ENCODE results near the gene CCDC134.
A peak's percentile ranks its signal among the peaks of the same experiment; 100 is the strongest.

Gene CCDC134

DNA sequence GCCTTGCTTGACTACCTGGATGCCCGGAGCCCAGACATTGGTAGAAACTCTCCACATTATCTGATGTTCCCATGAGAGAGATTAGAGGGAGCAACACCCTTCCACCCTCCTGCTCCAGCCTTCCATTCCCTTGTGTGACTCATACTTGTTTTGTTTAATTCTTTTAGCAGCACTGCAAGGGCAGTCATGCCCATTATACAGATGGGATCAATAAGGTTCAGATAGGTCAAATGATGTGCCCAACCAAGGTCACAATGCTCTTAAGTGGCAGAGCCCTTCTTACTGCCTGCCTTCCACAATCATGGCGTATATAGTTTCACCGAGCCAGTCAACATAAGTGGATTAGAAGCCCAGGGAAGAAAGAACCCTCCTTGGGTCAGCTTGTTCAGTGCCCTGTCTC lies 6.6 kb upstream of the CCDC134 start:
- DNase-seq = no peak

DNA sequence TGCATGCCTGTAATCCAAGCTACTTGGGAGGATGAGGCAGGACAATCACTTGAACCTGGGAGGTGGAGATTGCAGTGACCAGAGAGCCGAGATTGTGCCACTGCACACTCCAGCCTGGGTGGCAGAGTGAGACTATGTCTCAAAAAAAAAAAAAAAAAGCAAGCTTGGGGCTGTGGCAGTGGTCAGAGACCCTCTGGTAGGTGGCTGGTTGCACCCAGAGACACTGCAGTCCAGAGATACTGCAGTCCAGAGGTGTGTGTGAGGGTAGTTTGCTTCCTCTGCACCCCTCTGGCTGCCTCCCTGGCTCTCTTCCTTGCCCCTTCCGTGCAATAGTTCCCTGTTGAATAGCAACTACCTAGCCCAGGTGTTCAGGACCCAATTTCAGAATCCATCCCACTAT lies 1.7 kb upstream of the CCDC134 start:
- DNase-seq = no peak

DNA sequence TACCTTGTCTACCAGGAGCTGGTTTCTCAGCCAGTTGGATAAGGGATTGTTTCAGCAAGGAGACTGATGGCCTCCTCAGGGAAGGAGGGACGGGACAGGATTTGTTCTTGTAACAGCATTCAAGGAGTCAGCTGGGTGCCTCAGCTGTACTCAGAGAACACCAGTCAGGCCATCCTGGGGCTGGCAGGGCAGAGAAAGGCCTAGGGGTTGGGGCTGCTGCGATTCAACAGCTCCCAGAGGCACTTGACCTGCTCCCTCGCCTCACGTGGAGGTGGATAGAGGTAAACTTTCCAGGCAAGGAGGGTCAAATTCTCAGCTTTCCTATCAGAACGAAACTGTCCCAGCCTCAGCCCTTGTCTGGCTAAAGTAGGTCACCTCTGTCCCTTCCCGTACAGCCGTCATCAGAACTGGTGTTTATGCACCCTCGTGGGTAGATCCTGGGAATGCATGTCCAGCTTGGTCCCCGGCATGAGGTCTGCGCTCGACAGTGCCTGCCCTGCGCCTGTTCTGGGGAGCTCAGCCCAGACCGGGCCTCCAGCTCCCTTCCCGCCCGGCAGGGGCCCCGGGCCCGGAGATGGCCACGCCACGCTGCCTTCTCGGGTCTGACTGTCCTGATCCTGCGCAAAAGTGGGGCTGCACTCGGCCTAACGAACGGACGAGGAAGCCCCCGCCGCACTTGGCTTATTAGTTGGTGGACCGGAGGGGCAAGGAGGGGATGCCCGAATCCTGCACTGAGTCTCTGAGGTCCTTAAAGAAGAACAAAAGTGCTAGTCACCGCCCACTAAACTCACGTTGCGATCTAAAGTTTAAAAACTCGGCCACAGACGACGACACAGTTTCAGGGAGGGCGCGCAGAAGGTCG lies 762 bp upstream of the CCDC134 start:
- peak; percentile 53 for DNase-seq

DNA sequence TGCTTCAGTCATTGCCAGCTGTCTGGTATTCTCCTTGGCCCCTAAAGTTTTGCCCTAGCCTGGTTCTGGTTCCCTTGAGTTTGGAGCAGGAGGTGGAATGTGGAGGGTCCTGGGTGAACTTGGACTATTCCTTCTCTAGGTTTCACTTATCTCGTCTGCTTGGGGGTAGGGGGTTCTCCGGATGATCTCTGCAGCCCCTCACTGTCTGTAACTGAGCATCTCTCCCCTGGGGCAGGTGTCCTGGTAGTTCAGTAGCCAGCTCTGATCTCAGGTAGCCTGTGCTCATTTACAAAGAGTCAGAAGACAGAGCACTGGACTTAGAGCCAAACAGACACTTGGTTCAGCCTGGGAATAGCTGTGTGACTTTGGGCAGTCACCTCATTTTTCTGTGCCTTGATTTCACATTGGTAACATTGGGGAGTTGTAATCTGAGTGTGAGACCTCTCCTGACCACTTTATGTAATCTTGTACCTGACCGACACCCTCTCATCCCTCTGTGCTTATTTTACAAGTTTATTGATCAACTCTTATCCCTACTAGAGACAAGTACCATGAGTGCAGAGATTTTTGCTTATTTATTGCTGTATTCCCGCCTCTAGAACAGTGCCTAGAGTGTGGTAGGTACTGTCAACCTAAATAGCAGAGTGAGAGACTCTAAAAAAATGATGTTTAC lies 804 bp downstream of the CCDC134 start:
- no peak for DNase-seq

DNA sequence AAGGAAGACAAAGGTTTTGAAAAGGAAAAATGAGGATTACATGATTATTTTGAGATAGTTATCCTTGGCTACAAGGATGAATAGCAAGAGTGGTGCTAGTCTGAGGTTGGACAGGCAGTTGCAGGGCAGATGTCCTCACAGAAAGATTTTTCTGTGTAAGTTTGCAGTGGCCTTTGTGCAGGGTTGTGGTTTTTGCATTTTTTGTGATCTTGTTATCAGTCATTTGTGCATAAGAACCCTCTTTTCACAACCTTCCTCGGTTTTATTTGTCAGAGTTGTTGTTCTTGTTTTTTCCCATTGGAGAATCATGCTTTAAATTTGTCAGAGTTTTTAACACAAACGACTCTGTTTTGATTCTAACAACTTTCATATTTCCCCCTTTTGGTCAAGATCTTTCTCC lies 1.4 kb downstream of the CCDC134 start:
- DNase-seq = no peak

DNA sequence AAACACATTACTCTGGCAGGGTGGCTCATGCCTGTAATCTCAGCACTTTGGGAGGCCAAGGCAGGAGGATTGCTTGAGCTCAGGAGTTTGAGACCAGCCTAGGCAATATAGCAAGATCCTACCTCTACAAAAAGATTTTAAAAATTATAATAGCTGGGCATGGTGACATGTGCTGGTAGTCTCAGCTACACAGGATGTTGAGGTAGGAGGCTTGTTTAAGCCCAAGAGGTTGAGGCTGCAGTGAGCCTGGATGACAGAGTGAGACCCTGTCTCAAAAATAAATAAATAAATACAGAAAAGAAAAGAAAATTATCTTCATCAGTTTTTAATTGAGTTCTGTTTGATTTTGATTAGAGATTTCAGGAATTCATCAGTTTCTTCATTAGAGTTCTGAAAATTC lies 5.2 kb downstream of the CCDC134 start:
- DNase-seq = no peak

DNA sequence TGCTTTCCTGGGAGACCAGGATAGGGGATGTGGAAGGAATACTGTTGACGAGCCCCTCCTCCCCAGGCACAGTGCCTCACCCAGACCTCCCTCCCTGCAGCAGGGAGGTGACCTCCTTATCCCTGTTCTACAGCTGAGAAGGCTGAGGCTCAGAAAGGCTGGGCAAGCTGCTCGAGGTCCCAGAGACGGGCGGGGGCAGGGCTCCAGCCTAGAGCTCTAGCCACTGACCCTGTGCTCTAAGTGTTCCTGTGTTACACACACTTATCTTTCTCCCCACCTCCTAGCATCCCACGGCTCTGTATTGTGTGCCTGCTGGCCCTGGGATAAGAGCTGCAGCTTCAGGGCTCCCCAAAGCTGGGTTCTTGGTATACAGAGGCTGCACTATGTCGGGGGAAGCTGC lies 7.9 kb downstream of the CCDC134 start:
- no peak for DNase-seq

DNA sequence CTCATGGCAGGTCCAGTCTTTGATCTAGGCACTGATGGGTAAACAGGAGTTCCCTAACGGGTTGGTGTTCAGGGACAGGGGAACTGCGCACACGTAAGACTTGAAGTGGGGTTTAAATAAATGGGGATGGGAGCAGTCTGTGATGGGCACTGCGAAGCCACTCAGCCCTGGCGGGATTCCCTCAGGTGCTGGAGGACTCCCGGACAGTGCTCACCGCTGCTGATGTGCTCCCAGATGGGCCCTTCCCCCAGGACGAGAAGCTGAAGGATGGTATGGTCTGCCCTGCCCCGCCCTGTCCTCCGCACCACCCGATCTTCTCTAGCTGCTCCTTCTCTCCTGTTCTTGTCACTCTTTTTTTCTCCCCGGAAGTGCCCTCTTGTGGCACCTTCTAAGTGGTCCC lies 9.5 kb downstream of the CCDC134 start:
- DNase-seq = no peak

DNA sequence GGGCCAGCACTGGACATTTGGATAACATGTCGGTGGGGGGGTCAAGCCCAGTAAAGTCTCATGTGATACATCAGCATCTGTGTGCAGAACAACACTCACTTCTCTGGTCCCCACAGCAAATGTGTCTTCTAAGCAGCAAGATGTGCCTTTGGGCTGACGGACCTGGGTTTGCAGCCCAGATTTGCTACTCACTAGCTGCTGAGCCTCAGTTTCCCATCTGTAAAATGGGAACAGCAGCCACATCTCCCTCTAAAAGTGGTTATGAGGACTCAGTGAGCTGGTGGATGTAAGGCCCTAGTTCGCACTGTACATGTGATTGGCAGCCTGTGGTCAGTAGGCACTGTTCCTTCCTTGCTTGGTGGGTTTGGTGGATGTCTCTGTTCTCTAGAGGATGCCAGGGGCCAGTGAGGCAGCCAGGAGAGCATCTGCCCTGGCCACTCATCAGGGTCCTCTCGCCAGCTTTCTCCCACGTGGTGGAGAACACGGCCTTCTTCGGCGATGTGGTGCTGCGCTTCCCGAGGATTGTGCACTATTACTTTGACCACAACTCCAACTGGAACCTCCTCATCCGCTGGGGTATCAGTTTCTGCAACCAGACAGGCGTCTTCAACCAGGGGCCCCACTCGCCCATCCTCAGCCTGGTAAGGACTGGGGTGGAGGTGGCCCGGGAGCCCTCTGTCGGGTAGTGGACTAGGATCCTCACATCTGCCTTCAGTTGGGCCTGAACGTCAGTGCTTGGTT lies 12.5 kb downstream of the CCDC134 start:
- DNase-seq = no peak

DNA sequence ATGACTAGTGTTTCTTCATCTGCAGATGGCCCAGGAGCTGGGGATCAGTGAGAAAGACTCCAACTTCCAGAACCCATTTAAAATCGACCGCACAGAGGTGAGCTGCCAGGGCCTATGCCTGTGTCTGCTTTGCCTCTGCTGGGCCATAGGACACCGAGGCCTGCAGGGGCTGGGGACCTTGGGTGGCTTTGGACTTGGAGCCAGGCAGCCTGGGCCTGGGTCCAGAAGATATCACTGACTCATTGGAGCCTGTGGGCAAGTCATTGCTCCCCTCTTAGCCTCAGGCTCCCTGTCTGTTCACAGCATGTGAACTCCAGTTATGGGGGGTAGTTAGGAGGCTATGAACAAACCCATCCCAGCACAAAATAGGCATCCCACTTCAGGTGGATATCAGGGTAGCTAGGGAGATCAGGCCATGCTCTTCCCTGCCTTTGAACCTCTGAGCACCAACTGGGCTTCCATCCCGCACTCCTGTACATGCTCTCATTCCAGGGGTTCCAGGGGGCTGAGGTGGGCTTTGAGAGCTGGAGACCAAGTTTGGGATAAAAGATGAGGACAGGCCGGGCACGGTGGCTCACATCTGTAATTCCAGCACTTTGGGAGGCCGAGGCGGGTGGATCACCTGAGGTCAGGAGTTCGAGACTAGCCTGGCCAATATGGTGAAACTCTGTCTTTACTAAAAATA lies 13.4 kb downstream of the CCDC134 start:
- no peak for DNase-seq

DNA sequence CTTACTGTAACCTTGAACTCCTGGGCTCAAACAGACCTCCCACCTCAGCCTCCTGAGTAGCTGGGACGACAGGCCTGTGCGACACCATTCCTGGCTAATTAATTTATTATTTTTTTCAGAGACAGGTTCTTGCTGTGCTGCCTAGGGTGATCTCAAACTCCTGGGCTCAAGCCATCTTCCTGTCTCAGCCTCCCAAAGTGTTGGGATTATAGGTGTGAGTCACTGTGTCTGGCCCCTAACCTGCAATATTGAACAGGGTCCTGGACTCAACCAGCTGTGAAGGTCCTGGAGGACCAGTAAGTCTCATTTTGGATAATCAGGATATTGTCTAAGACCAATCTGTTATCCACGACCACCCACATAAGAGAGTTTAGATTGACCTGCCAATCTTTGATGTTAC lies 15.2 kb downstream of the CCDC134 start:
- DNase-seq = no peak

DNA sequence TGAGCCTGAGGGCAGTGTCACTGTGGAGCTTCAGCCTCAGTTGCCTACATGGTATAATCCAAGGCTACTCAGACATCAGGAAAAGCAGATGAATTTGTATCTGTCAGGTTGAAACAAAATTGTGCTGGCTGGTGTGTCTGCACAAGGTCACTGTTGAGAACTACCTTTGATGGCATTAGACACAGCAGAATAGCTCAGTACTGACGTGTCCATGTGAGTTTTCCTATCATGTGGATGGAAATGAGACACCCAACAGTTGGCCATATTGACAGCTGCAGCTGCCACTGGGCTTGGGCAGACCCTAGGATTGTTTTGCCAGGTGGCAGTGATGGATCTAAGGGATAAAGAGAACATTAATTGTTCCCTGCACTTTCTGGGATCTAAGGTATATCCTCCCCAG lies 15.8 kb downstream of the CCDC134 start:
- DNase-seq = no peak

DNA sequence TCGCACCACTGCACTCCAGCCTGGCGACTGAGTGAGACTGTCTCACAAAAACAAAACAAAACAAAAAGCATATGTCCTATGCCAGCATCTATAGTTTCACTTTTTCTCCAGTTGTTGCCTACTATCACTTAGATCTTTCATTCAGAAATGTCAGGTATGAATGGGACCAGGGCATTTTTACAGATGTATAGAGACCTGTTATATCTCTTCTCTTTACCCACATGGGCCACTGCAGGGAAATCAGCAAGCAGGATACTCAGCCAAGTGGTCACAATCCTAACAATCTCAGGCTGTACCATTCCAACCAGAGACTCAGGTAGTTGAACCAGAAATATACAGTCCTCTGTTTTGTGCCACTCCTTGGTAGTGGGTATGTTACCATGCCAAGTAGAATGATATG lies 16.4 kb downstream of the CCDC134 start:
- DNase-seq = no peak

DNA sequence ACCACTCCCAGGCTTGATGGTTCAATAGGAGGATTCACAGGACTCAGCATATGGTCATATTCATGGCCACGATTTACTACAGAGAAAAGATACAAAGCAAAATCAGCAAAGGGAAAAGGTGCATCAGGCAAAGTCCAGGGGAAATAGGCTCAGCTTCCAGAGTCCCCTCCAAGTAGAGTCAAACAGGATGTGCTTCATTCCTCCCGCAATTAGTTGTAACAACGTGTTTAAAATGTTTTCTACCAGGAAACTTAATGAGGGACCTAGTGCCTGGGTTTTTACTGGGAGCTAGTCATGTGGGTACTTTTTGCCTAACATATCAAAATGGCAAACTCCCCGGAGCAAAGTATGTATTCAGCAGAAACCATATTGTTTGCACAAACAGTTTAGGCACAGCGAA lies 17.5 kb downstream of the CCDC134 start:
- no peak for DNase-seq

DNA sequence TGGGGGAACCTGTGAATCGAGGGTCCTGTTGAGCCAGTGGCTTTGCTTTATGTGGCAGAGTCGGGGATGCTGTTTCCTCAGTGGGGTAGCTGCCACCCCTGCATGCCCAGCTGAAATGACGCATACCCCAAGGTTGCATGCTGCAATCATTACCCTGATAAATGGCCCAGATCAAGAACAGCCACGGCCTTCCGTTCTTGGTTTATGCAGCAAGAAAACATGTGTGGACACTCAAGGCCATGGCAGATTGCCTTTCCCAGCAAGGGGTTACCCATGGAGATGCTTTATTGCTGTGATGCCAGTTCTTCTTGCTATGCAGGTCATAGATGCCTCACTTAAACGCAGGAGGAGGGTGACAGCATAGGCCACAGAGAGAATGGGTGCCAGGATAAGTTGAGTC lies 18.1 kb downstream of the CCDC134 start:
- no peak for DNase-seq

DNA sequence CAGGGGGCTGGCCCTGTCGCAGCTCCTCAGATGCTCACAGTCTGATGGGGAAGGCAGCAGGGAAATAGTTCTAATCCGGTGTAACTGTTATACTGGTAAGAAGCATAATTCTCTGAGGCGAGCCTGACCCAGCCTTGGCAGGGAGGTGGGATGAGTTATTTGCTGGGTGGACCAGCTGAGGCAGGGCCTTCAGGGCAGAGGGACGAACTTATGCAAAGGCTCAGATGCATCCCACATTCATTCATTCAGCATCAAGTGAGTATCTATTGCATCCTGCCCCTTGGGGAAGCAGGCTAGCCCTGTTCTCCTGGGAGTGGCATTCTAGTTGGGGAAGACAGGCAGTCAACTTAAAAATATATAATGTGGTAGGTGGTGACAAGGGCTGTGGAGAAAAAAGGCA lies 18.8 kb downstream of the CCDC134 start:
- no peak for DNase-seq

DNA sequence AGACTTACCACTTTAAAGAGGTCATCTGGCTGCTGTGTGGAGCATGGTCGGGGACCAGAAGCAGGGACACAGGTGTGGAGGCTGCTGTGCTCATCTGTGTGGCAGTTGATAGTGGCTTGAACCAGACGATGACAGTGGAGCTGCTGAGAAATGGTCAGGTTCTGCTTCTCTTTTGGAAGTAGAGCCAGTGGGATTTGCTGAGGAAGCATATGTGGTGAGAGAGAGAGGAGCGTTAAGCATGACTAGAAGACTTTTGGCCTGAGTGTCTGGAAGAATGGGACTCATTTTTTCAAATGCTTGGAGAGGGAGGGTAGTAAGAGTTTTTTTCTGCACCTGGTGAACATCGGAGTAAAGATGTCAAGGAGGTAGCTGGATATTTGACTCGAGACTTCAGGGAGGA lies 20.0 kb downstream of the CCDC134 start:
- DNase-seq = no peak

DNA sequence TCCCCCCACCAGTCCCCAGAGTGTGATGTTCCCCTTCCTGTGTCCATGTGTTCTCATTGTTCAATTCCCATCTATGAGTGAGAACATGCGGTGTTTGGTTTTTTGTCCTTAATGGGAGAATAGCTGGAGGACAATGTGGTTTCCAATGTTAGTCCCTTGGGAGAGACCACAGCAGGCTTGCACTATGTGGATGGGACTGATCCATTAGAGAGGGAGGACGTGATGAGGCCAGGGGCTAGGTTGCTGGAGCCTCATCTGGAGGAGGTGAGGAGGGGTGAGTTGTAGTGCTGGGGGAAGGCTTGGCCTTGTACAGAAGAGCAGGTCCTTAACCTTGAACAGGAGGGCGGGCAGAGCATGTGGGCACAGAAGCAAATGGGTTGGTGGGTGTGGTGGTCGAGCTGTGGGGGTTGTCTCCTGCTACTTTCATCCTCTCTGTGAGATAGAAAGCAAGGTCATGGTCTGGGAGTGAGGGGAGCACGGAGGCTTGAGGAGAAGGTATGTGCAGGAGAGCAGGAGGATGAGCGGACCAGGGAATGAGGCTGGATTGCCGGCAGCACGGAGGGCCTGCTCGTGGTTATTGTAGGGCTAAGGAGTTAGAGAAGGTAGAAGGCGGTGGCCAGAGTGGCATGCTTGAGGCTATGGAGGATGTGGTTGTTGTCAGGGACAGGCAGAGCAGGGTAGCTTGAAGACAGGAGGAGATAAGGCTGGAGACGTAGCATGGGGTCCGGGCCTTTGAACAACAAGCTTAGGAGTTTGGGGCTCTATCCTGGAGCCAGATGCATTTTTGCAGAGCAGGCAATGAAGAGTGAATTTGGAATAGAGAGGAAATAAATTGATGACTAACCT lies 21.2 kb downstream of the CCDC134 start:
- DNase-seq = no peak

DNA sequence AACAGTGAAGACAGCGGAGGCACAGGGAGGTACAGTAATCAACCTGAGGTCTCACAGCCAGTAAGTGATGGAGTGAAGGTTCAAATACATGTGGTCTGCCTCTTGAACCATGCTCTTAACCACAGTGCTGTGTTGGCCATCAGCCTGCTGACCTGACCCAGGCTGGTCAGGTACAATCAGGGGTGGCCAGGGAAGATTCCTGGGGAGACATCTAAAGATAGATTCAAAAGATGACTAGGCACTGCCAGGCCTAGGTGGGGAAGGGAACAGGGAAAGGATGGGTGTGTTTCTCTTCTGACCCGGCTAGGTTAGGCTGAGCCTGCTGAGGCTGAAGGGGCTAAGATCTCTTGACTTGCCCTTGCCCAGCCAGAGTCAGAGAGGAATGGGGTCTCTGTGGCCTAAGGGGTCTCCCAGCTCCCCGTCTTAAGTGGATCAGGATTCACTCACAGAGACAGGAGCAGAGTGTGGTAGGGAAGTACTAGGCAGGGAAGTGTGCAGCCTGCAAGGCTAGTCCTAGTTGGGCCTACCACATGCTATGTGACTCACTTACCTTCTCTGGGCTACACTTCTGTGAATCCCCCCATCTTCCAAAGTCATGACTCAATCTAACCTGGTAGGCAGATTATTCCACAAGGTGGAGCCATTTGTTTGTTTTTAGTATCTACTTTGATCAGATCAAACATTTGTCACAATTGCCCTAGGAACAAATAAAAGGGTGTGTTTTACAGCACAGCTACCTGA lies 22.0 kb downstream of the CCDC134 start:
- DNase-seq = peak; percentile 64

DNA sequence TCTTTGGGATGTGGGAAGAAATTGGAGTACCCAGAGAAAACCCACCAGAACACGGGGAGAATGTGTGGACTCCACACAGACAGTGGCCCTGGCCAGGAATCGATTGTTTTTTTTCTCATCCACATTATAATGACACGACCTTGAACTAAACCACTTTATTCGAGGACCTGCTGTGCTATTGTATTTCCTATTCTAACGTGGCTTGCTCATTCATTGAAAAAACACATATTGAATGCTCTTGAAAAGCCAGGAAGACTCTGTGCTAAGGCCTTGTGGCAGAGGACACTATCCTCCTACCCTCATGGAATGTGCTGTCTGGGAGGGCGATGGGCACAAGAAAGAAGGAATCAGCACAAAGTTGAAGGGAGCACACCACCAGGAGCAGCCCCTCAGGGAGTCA lies 23.3 kb downstream of the CCDC134 start:
- DNase-seq = no peak

DNA sequence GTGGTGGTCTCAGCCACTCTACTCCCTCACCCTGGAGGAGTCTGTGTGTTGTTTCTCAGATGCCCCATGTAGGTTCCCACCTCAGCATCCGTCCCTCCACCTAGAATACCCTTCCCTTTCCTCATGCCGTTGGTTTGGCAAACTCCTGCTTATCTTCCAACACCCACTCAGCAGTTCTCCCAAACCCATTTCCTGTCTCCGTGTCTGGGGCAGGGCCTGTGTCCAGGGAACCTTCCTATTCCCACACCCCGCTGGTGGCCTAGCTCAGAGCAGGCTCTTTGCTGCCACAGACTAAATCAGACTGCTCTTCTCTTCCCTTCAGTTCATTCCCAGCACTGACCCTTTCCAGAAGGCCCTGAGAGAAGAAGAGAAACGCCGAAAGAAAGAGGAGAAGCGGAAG lies 24.9 kb downstream of the CCDC134 start:
- DNase-seq = no peak

DNA sequence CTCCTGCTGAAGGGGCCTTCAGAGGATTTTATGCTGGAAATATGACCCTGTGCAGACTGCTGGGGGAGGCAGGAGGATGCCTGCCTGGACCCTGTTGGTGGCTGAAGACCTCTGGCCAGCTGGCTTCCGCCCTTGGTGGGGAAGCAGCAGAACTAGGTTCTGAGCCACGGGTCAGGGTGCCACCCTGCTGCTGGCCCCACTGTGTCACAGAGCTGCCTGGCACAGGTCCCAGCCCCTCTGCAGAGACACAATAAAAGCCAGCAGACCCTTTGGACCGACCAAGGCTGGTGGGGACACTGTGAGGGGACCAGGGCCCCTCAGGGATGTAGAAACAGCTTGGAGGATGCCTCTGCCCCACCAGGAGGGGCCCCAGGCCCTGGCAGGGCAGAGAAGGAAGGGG lies 25.5 kb downstream of the CCDC134 start:
- DNase-seq = no peak
